HepG2 (cell line): ENCODE data around the gene CCDC117. TPM values are rescaled to one million over a fixed set of nuclear protein-coding genes. Genes with fewer than 3 reads are reported as not detected.
A peak's percentile ranks its signal among the peaks of the same experiment; 100 is the strongest.

Experiments used
- CENPX ChIP-seq: sonication (generic); formaldehyde crosslinking; IDR thresholded peaks from 2 replicates; pipeline ENCODE4 v1.9.0; 2021; ENCODE audit warnings: mild to moderate bottlenecking, missing genetic modification reagents, moderate library complexity
- ETS1 ChIP-seq: sonication (generic); formaldehyde crosslinking; IDR thresholded peaks from 2 replicates; pipeline ENCODE4 v1.4.0; 2020; ENCODE audit warnings: missing genetic modification reagents
- GABPB1 ChIP-seq: IDR thresholded peaks from 2 replicates; pipeline ENCODE4 v1.6.1; 2016; ENCODE audit warnings: mild to moderate bottlenecking, missing genetic modification reagents, moderate library complexity, missing compliant biosample characterization
- HMGA1 ChIP-seq: sonication (generic); formaldehyde crosslinking; conservative IDR thresholded peaks from 2 replicates; pipeline ENCODE4 v1.4.0; 2020; ENCODE audit warnings: missing genetic modification reagents
- IKZF4 ChIP-seq: sonication (generic); formaldehyde crosslinking; IDR thresholded peaks from 2 replicates; pipeline ENCODE4 v1.5.1; 2020; ENCODE audit warnings: borderline replicate concordance, mild to moderate bottlenecking, low read depth, missing genetic modification reagents; ENCODE audit errors: not compliant biosample characterization
- IRX3 ChIP-seq: sonication (generic); formaldehyde crosslinking; IDR thresholded peaks from 2 replicates; pipeline ENCODE4 v1.8.1; 2023; ENCODE audit warnings: mild to moderate bottlenecking, low read depth, missing genetic modification reagents, borderline replicate concordance
- NFE2 ChIP-seq: sonication (generic); formaldehyde crosslinking; IDR thresholded peaks from 2 replicates; pipeline ENCODE4 v1.4.0; 2020; ENCODE audit warnings: missing genetic modification reagents
- PPARG ChIP-seq: conservative IDR thresholded peaks from 2 replicates; pipeline ENCODE4 v1.6.1; 2016; ENCODE audit warnings: missing biosample characterization, missing genetic modification reagents
- RBFOX2 ChIP-seq: fragments of 200-400 bp; formaldehyde crosslinking; IDR thresholded peaks from 2 replicates; pipeline ENCODE4 v1.6.1; 2017; ENCODE audit warnings: low read depth, mild to moderate bottlenecking, low read length
- SALL1 ChIP-seq: sonication (generic); formaldehyde crosslinking; IDR thresholded peaks from 2 replicates; pipeline ENCODE4 v1.8.0; 2022; ENCODE audit warnings: mild to moderate bottlenecking, missing genetic modification reagents
- SIN3B ChIP-seq: fragments of 150-350 bp; IDR thresholded peaks from 2 replicates; pipeline ENCODE4 v1.6.1; 2014; ENCODE audit warnings: low read length
- SNAPC2 ChIP-seq: sonication (generic); formaldehyde crosslinking; IDR thresholded peaks from 2 replicates; pipeline ENCODE4 v1.8.1; 2022; ENCODE audit warnings: mild to moderate bottlenecking, missing genetic modification reagents
- THAP9 ChIP-seq: sonication (generic); formaldehyde crosslinking; IDR thresholded peaks from 2 replicates; pipeline ENCODE4; 2020; ENCODE audit warnings: missing genetic modification reagents, mild to moderate bottlenecking, borderline replicate concordance
- THYN1 ChIP-seq: sonication (generic); formaldehyde crosslinking; IDR thresholded peaks from 2 replicates; pipeline ENCODE4 v1.8.1; 2023; ENCODE audit warnings: low read depth, mild to moderate bottlenecking, moderate library complexity, missing genetic modification reagents, borderline replicate concordance
- ZMYM4 ChIP-seq: sonication (generic); formaldehyde crosslinking; IDR thresholded peaks from 2 replicates; pipeline ENCODE4 v1.8.1; 2023; ENCODE audit warnings: mild to moderate bottlenecking, missing genetic modification reagents
- ZNF12 ChIP-seq: sonication (generic); formaldehyde crosslinking; IDR thresholded peaks from 2 replicates; pipeline ENCODE4 v1.5.0; 2020; ENCODE audit warnings: missing genetic modification reagents
- ZNF263 ChIP-seq: sonication (generic); formaldehyde crosslinking; IDR thresholded peaks from 2 replicates; pipeline ENCODE4 v1.4.0; 2020; ENCODE audit warnings: missing genetic modification reagents
- ZNF646 ChIP-seq: sonication (generic); formaldehyde crosslinking; IDR thresholded peaks from 2 replicates; pipeline ENCODE4 v1.9.0; 2021; ENCODE audit warnings: mild to moderate bottlenecking, missing genetic modification reagents
- polyA plus RNA-seq, 8 experiments: library from polyadenylated mRNA; depleted of rRNA in 3 of 8; stranded (reverse) in 7 of 8; unstranded in 1 of 8; fragments of >200 nt; fragmentation: Illumina TruSeq in 4 of 8; extraction: Trizol in 4 of 8; gene quantifications; 2 replicates each; pipeline versions ENCODE4 v1.2.1 to v1.2.3, GENCODE V29; 2011 to 2016; ENCODE audit warnings: low read depth in 4 of 8, missing spikeins in 1 of 8, mixed read lengths in 1 of 8; ENCODE audit not compliant: insufficient read depth in 1 of 8
- total RNA-seq, 5 experiments: library from RNA; depleted of rRNA; stranded (reverse); fragments of >200 nt; fragmentation: Illumina TruSeq; extraction: Trizol; gene quantifications; 2 replicates each; pipeline ENCODE4 v1.2.3, GENCODE V29; 2016; ENCODE audit warnings: low read depth in 1 of 5

The CCDC117 gene
- total and polyA plus RNA-seq, 2 of the 13 experiments (the other 11 are each of a cell fraction or from before 2014, with no cell fraction given), result 12.6 to 34.2 TPM

- TF ChIP-seq NFE2, result no peak
- no peak for TF ChIP-seq HMGA1 (CRISPR knock-in tag)
- no peak for TF ChIP-seq PPARG (CRISPR knock-in tag)
- no peak for TF ChIP-seq SNAPC2 (CRISPR knock-in tag)
- TF ChIP-seq ZNF12 (CRISPR knock-in tag), result no peak
- no peak for TF ChIP-seq ZMYM4
- TF ChIP-seq ETS1 (CRISPR knock-in tag), result no peak
- no peak; the same call in 1 of the 2 replicates for TF ChIP-seq IRX3 (CRISPR knock-in tag)
- no peak for TF ChIP-seq ZNF646 (CRISPR knock-in tag)
- TF ChIP-seq CENPX, result no peak
- no peak for TF ChIP-seq ZNF263
- no peak for TF ChIP-seq SALL1 (CRISPR knock-in tag)
- TF ChIP-seq IKZF4 (CRISPR knock-in tag), result no peak
- no peak for TF ChIP-seq THYN1 (CRISPR knock-in tag)
- TF ChIP-seq RBFOX2, result peak; percentile 80
- TF ChIP-seq THAP9 (CRISPR knock-in tag), result no peak
- TF ChIP-seq SIN3B, result no peak
- TF ChIP-seq GABPB1 (CRISPR knock-in tag), result no peak
These were observed 26.5 kb downstream of the CCDC117 start (continued) for GRCh38 chr22:28798810-28799605.
